Choroid plexus epithelial cell (primary cell): ENCODE measurements around the gene GRIN2D.

Source experiments
- DNase-seq: peaks from one replicate; pipeline ENCODE4 v3.0.0-alpha.2; 2010; ENCODE audit warnings: low read depth
- H3K4me3 ChIP-seq: 2 replicates; pipeline ENCODE4 v1.5.1; 2011; ENCODE audit warnings: low read depth, mild to moderate bottlenecking, control low read depth, low read length, moderate library complexity
- TF ChIP-seq, protein P1 (sequence below): conservative IDR thresholded peaks from 2 replicates; pipeline ENCODE4 v1.5.1; 2011; ENCODE audit warnings: low read depth, mild to moderate bottlenecking, control low read depth, inconsistent platforms, low read length, moderate library complexity

GRIN2D gene

DNA sequence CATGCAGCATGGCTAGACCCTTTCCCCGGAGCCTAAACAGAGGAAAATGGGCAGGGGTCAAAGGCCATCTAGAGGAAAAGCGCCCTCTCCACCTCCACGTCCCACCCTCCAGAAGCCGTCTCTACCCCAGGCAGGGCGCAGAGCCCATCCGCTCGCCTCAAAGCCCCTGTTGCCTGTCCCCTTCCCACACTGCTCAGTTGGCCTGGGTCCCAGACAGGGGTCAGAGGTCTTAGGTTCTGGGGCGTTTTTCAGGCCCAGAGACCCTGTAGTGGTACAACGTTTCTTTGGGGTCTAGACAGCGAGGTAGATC, 30.0 kb upstream of the GRIN2D start:
- TF ChIP-seq, protein P1, sequence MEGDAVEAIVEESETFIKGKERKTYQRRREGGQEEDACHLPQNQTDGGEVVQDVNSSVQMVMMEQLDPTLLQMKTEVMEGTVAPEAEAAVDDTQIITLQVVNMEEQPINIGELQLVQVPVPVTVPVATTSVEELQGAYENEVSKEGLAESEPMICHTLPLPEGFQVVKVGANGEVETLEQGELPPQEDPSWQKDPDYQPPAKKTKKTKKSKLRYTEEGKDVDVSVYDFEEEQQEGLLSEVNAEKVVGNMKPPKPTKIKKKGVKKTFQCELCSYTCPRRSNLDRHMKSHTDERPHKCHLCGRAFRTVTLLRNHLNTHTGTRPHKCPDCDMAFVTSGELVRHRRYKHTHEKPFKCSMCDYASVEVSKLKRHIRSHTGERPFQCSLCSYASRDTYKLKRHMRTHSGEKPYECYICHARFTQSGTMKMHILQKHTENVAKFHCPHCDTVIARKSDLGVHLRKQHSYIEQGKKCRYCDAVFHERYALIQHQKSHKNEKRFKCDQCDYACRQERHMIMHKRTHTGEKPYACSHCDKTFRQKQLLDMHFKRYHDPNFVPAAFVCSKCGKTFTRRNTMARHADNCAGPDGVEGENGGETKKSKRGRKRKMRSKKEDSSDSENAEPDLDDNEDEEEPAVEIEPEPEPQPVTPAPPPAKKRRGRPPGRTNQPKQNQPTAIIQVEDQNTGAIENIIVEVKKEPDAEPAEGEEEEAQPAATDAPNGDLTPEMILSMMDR = no peak
- no peak for DNase-seq

DNA sequence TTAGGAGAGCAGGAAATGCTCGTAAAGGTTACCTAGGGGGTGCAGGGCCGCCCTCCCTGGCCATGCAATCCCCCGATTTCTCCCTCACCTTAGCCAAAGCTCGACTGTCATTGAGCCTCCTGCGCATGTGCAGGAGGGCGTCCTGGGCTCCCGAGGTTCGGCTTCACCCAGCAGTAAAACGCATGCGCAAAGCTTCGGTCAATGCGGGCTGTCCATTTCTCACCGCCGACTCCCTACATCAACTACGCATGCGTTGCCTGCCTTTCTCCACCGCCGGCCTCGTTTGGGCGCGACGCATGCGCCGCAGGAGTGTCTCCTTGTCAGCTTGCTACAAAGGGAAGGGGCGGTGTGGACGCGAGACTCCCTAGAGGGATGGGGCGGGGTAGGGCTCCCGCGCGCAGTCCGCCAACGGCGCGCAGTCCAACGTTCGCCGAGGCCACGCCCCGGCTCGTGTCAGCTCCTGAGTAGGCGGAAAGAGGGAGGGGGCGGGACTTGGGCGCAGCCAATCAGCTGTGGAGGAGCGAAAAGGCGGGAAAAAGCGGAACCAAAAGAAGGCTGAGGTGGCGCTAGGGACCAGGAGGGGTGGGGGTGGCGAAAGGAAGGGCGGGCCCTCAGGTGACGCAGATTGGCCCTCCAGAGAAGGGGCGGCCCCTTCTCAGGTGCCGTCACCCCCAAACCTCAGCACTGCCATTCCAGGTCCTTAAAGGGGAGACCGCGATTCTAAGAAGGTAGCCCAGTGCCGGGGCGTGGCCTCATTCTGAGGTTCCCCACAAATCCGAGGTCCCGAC, 29.5 kb upstream of the GRIN2D start, which contains the start of the genes SYNGR4 and TMEM143:
TSS of gene SYNGR4 (plus strand) at position 558 of the 788 bp plus-strand sequence. CDS start 1,476 bp downstream, outside the sequence.
TSS of gene TMEM143 (minus strand) at position 131 of the 788 bp plus-strand sequence. CDS start at position 111, 20 bp downstream.
- H3K4me3 ChIP-seq = peak within 1 kb of the TSS; percentile 66
- TF ChIP-seq, protein P1 = no peak
- DNase-seq = peak; percentile 100

More for the DNA sequence above, 30.0 kb upstream of the GRIN2D start:
- peak overlapping the region; percentile 66 for H3K4me3 ChIP-seq

DNA sequence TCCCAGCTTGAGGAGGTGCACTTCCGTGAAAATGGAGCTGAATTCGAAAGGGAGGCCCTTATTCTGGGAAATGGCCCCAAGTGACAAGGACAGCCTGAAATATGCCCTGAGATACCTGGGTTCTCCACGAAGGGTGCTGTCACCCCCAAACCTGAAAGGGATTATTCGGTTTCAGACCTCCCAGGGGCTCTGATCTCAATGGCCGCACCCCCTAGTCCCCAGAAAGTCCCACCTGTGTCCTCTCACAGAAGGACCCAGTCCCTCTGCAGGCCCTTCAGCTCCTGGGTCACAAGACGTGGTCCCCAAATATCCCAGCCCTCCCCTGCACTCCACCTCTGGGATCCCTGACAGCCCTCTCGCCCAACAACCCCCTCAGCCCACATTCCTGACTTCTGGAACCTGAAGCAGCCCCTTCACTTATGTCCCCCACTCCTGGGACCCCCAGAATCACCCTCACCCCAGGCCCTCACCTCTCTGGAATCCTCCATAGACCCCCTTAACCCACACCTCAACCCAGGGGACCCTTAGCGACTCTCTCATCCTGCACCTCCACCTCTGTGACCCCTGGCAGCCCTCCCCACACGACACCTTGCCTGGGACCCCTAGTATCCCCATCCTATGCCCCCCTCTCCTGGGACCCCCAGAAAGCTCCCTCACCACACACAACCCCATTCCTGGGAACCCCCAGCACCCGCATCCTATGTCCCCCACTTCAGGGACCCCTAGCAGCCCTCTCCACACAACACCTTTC, 28.7 kb upstream of the GRIN2D start:
- H3K4me3 ChIP-seq = no peak overlapping the region
- no peak for DNase-seq
- TF ChIP-seq, protein P1 = no peak

DNA sequence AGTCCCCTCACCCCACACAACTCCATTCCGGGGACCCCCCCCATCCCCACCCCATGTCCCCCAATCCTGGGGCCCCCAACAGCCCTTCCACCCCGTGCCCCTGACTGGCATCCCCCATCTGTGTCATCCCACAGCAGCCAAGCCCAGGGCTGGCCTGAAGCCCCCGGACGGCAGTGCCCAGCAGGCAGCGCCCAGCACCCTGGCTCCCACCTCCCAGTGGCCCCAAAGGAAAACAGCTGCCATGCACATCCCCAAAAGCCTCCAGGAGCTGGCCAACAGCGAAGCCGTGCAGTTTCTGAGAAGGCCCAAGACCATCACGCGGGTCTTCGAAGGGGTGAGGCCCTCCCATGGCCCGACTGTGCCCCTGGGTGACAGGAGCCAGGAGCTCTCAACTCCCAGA, 27.9 kb upstream of the GRIN2D start:
- TF ChIP-seq, protein P1 = no peak
- no peak for DNase-seq
- H3K4me3 ChIP-seq = no peak overlapping the region

DNA sequence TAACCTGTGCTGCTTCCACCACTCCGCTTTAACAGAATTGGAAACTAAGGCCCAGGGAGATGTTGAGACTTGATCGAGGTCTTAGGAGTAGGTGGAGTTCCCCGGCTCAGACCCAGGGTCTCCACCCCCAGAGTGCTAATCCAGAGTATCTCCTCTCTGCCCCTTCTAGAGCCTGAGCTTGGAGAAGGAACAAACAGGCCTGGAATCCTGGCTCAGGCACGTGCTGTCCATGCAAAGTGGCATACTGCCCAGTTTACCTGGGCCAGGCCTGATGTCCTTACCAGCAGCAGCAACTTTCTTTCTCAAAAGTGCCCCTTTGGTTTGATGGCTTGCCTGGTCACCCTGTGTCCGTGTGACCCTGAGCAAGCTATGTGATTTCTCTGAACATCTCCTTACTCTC, 25.6 kb upstream of the GRIN2D start:
- no peak for DNase-seq
- H3K4me3 ChIP-seq = no peak overlapping the region
- TF ChIP-seq, protein P1 = no peak

DNA sequence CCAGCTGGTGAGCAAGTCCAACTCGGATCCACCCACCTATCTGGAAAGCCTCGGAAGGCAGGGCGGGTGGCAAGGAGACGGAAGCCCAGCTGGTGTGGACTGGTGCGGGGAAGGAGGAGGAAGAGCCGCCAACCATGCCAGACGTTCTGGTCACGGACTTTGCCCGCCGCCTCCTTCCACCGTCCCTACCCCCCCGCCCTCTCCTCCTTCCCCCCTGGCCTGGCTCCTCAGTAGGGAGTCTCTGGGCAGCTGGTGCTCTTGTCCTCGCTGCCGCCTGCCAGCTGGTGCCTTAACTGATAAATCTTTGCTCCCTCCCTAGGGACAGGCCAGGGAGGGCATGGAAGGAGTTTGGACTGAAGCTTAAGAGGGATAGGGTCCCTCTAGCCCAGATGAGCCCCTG, 24.5 kb upstream of the GRIN2D start:
- no peak for DNase-seq
- no peak overlapping the region for H3K4me3 ChIP-seq
- TF ChIP-seq, protein P1 = no peak
